Measurements from ENCODE around the gene SNX7. TPM values are rescaled to one million over a fixed set of nuclear protein-coding genes. Genes with fewer than 3 reads are reported as not detected.

SNX7 gene
- total RNA-seq, 1 donor from 2014 or later, result 6.2 TPM

DNA sequence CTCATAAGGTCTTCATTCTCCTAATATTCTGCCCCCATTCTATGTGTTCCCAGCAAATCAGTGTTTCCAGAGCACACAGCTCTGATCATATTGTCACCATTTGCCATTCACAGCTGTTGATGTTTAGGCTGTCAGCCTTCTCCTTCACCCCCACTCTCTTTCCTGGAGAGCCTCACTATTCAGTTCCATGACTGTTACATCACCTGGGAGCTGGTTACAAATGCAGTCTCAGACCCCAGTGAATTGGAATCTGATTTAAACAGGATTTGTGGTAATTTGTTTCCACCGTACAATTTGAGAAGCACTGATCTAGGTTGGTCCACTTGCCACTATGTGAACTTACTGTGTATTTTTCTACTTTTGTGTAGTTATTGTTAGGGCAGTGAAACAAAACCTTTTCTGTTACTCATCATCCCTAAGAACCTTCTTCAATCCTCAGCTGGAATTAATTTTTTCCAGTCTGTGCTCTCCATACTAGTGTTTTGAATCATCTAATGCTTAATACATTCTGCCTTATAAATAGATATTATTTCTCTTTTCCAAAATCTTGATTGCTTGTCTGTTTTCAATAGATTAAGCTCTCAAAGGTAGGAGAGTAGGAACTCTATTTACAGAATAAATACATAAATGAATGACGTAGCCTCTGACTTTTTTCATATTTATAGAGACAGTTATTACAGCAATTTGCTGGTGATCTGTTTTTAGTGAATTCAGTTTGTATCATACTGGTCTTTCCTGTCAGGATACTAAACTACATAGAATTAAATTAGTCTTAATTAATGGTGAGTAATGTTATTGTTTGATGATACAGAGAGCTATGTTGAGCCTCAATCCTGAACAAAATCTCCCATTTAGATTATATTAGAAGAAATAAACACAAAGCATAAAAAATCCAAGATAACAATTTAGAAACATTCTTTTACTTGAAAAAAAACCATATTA, 8.1 kb downstream of the SNX7 start:
- Histone ChIP-seq H3K27ac (peak overlapping the region in 1 of 2 donors; percentile 41), H3K9me3 (no peaks in the 10 kb centered on the region), H3K27me3 (no peaks in the 10 kb centered on the region), H3K4me1 (peaks cover 0 to 12% of the 10 kb centered on the region in 2 donors), H3K36me3 (no peaks in the 10 kb centered on the region), H3K4me3 (no peak overlapping the region)
- TF ChIP-seq, protein P1, sequence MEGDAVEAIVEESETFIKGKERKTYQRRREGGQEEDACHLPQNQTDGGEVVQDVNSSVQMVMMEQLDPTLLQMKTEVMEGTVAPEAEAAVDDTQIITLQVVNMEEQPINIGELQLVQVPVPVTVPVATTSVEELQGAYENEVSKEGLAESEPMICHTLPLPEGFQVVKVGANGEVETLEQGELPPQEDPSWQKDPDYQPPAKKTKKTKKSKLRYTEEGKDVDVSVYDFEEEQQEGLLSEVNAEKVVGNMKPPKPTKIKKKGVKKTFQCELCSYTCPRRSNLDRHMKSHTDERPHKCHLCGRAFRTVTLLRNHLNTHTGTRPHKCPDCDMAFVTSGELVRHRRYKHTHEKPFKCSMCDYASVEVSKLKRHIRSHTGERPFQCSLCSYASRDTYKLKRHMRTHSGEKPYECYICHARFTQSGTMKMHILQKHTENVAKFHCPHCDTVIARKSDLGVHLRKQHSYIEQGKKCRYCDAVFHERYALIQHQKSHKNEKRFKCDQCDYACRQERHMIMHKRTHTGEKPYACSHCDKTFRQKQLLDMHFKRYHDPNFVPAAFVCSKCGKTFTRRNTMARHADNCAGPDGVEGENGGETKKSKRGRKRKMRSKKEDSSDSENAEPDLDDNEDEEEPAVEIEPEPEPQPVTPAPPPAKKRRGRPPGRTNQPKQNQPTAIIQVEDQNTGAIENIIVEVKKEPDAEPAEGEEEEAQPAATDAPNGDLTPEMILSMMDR (IDR thresholded peaks at IDR 0.05), result no peak
- intact Hi-C loops (cut with DNase I), result loop anchor here (10.0 kb wide), 1 partner anchor 745 kb away; the partner anchor contains the start of gene DPYD
- DNase-seq (ENCODE audit: low spot score in 2 of 2), result no peak

- intact Hi-C loops (cut with DNase I), result no loop called here
- TF ChIP-seq, protein P1 (IDR thresholded peaks at IDR 0.05), result no peak
- Histone ChIP-seq H3K4me1 (peaks cover 0 to 12% of the 10 kb centered on the region in 2 donors), H3K4me3 (no peak overlapping the region), H3K36me3 (no peaks in the 10 kb centered on the region), H3K27ac (no peak overlapping the region), H3K9me3 (no peaks in the 10 kb centered on the region), H3K27me3 (no peaks in the 10 kb centered on the region)
- DNase-seq (ENCODE audit: low spot score in 2 of 2), result no peak
These were observed 10.7 kb downstream of the SNX7 start for GRCh38 chr1:98672189-98672588.

GRCh38 chr1:98674075-98674781, 12.7 kb downstream of the SNX7 start:
- Histone ChIP-seq H3K27me3 (no peaks in the 10 kb centered on the region), H3K36me3 (no peaks in the 10 kb centered on the region), H3K27ac (no peak overlapping the region), H3K9me3 (no peaks in the 10 kb centered on the region), H3K4me3 (no peak overlapping the region), H3K4me1 (peaks cover 0 to 11% of the 10 kb centered on the region in 2 donors)
- TF ChIP-seq, protein P1 (IDR thresholded peaks at IDR 0.05), result no peak
- intact Hi-C loops (cut with DNase I), result no loop called here
- no peak for DNase-seq (ENCODE audit: low spot score in 2 of 2)

DNA sequence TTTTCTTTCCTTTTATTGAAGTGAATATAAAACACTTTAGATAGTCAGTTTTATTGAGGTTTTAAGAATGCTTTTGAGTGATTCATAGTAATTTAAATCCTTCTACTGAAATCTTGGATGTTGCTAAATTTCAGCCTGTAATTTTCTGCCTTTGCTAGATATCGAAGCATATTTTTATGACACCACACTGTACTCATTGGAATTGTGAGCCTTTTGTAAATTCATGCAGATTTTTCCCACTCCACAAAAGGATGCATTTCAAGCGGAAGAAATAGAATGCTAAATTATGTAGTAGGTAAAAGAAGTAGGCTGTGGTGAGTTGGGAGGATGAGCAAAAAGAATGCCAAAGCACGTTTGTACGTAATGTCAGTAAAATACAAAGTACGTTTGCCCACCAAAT, 13.8 kb downstream of the SNX7 start:
- peaks cover 0 to 4% of the 10 kb centered on the region in 2 donors for H3K4me1 ChIP-seq
- H3K4me3 ChIP-seq, result no peak overlapping the region
- TF ChIP-seq, protein P1 (IDR thresholded peaks at IDR 0.05), result no peak
- intact Hi-C loops (cut with DNase I), result no loop called here
- no peak for DNase-seq (ENCODE audit: low spot score in 2 of 2)
- H3K27ac ChIP-seq, result no peak overlapping the region
- H3K27me3 ChIP-seq, result no peaks in the 10 kb centered on the region
- H3K9me3 ChIP-seq, result no peaks in the 10 kb centered on the region
- H3K36me3 ChIP-seq, result no peaks in the 10 kb centered on the region

GRCh38 chr1:98677288-98677687, 15.8 kb downstream of the SNX7 start:
- H3K36me3 ChIP-seq, result no peaks in the 10 kb centered on the region
- H3K9me3 ChIP-seq, result no peaks in the 10 kb centered on the region
- H3K27ac ChIP-seq, result peak overlapping the region; percentile 12 to 57
- TF ChIP-seq, protein P1 (IDR thresholded peaks at IDR 0.05), result no peak
- no peak for DNase-seq (ENCODE audit: low spot score in 2 of 2)
- no peaks in the 10 kb centered on the region for H3K27me3 ChIP-seq
- H3K4me1 ChIP-seq, result no peaks in the 10 kb centered on the region
- intact Hi-C loops (cut with DNase I), result no loop called here
- H3K4me3 ChIP-seq, result no peak overlapping the region

Data from ascending aorta (tissue), 2 donors.